ENCODE data around the gene SH3RF3. TPM values are rescaled to one million over a fixed set of nuclear protein-coding genes. Genes with fewer than 3 reads are reported as not detected.

SH3RF3 gene
- total RNA-seq, 3 donors from 2014 or later: 3.2 to 5.6 (median 4.6) TPM

DNA sequence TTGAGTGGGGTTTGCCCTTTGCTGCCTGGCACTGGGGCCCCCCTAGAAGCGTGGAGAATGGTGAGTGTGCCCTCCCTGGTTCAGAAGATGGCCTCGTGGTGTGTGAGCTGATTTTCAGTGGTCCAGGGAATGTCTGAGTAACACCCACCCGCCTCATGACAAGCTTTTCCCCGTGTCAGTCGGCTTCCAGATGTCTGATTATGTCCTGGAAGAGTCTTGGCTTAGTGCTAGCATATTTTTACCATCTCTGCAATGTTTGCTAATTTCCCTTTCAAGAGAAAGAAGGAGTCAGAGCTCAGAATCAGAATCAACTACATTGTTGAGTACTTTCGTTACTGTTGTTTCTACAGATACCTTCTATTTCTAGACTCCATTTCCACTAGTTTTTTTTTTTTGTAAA, 270.1 kb downstream of the SH3RF3 start:
- Histone ChIP-seq H3K36me3 (no peaks in the 10 kb centered on the region), H3K9me3 (no peaks in the 10 kb centered on the region), H3K4me1 (no peaks in the 10 kb centered on the region), H3K27ac (no peak overlapping the region), H3K27me3 (no peaks in the 10 kb centered on the region), H3K4me3 (no peak overlapping the region)
- TF ChIP-seq, protein P1, sequence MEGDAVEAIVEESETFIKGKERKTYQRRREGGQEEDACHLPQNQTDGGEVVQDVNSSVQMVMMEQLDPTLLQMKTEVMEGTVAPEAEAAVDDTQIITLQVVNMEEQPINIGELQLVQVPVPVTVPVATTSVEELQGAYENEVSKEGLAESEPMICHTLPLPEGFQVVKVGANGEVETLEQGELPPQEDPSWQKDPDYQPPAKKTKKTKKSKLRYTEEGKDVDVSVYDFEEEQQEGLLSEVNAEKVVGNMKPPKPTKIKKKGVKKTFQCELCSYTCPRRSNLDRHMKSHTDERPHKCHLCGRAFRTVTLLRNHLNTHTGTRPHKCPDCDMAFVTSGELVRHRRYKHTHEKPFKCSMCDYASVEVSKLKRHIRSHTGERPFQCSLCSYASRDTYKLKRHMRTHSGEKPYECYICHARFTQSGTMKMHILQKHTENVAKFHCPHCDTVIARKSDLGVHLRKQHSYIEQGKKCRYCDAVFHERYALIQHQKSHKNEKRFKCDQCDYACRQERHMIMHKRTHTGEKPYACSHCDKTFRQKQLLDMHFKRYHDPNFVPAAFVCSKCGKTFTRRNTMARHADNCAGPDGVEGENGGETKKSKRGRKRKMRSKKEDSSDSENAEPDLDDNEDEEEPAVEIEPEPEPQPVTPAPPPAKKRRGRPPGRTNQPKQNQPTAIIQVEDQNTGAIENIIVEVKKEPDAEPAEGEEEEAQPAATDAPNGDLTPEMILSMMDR (IDR thresholded peaks at IDR 0.05): no peak
- no peak for TF ChIP-seq POLR2A (IDR thresholded peaks at IDR 0.05)
- no peak for TF ChIP-seq POLR2AphosphoS5 (IDR thresholded peaks at IDR 0.05)
- DNase-seq (ENCODE audit: low spot score in 2 of 2): no peak
- intact Hi-C loops (cut with DNase I; ENCODE audit: low total_unique reads): no loop called here

DNA sequence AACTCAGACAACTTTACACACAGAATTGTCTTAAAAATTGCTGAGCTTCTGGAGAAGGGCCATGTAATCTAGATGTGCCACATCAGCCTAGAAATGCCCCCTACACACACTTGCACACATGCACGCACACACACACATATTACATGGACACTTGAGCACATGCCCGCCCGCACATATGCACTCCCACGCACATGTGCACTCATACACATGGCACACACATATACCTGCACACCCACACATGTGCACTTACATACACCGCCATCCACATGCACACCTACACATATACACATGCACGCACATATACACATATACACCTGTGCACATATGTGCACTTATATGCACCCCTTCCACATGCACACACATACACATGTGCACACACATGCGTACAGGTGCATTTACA, 271.1 kb downstream of the SH3RF3 start:
- no peaks in the 10 kb centered on the region for H3K36me3 ChIP-seq
- TF ChIP-seq POLR2A (IDR thresholded peaks at IDR 0.05) (no peak), POLR2AphosphoS5 (IDR thresholded peaks at IDR 0.05) (no peak)
- TF ChIP-seq, protein P1 (IDR thresholded peaks at IDR 0.05): no peak
- H3K27ac ChIP-seq: no peak overlapping the region
- no peak for DNase-seq (ENCODE audit: low spot score in 2 of 2)
- no peak overlapping the region for H3K4me3 ChIP-seq
- intact Hi-C loops (cut with DNase I; ENCODE audit: low total_unique reads): no loop called here
- no peaks in the 10 kb centered on the region for H3K9me3 ChIP-seq
- H3K4me1 ChIP-seq: no peaks in the 10 kb centered on the region
- no peaks in the 10 kb centered on the region for H3K27me3 ChIP-seq

GRCh38 chr2:109401370-109401769, 272.4 kb downstream of the SH3RF3 start:
- no peak overlapping the region for H3K4me3 ChIP-seq
- no peak for DNase-seq (ENCODE audit: low spot score in 2 of 2)
- H3K4me1 ChIP-seq: no peaks in the 10 kb centered on the region
- H3K36me3 ChIP-seq: no peaks in the 10 kb centered on the region
- H3K27me3 ChIP-seq: no peaks in the 10 kb centered on the region
- intact Hi-C loops (cut with DNase I; ENCODE audit: low total_unique reads): no loop called here
- TF ChIP-seq POLR2A (IDR thresholded peaks at IDR 0.05): no peak
- no peak for TF ChIP-seq POLR2AphosphoS5 (IDR thresholded peaks at IDR 0.05)
- TF ChIP-seq, protein P1 (IDR thresholded peaks at IDR 0.05): no peak
- no peaks in the 10 kb centered on the region for H3K9me3 ChIP-seq
- no peak overlapping the region for H3K27ac ChIP-seq

DNA sequence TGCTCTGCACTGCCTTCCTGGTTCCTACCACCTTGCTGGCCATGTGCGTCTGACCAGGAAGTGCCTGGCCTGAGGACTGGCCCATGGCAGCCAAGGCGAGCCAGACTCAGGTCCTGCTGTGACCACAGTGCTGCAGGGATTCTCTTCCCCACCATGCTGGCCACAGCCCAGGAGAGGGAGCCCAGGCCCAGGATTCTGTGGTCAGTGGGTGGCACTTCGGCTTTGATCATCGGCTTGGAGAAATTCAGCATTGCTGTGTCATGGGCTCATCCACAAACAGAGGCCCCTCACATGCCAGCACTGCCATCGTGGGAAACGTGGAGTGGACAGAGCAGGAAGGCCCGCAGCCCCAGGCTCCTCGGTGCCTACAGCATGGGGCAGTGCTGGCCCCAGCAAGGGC, 273.2 kb downstream of the SH3RF3 start:
- H3K4me3 ChIP-seq: no peak overlapping the region
- intact Hi-C loops (cut with DNase I; ENCODE audit: low total_unique reads): no loop called here
- H3K9me3 ChIP-seq: no peaks in the 10 kb centered on the region
- no peak overlapping the region for H3K27ac ChIP-seq
- TF ChIP-seq, protein P1 (IDR thresholded peaks at IDR 0.05): no peak
- TF ChIP-seq POLR2A (IDR thresholded peaks at IDR 0.05) (no peak), POLR2AphosphoS5 (IDR thresholded peaks at IDR 0.05) (no peak)
- no peaks in the 10 kb centered on the region for H3K36me3 ChIP-seq
- no peak for DNase-seq (ENCODE audit: low spot score in 2 of 2)
- H3K4me1 ChIP-seq: no peaks in the 10 kb centered on the region
- no peaks in the 10 kb centered on the region for H3K27me3 ChIP-seq

- intact Hi-C loops (cut with DNase I; ENCODE audit: low total_unique reads): no loop called here
- no peak for TF ChIP-seq POLR2A (IDR thresholded peaks at IDR 0.05)
- TF ChIP-seq, protein P1 (IDR thresholded peaks at IDR 0.05): no peak
- no peak for TF ChIP-seq POLR2AphosphoS5 (IDR thresholded peaks at IDR 0.05)
- no peaks in the 10 kb centered on the region for H3K36me3 ChIP-seq
- H3K27me3 ChIP-seq: no peaks in the 10 kb centered on the region
- no peak overlapping the region for H3K27ac ChIP-seq
- no peaks in the 10 kb centered on the region for H3K9me3 ChIP-seq
- H3K4me1 ChIP-seq: no peaks in the 10 kb centered on the region
- no peak overlapping the region for H3K4me3 ChIP-seq
- no peak for DNase-seq (ENCODE audit: low spot score in 2 of 2)
Observed at GRCh38 chr2:109402980-109403840, 274.2 kb downstream of the SH3RF3 start.

Measured in breast epithelium (tissue), 4 donors.